GM12801 (cell line): Measurements from ENCODE around the gene CD27.

Experiments used
- CTCF ChIP-seq: IDR thresholded peaks from one replicate; pipeline ENCODE4 v1.5.1; 2011; ENCODE audit warnings: control low read depth; ENCODE audit not compliant: insufficient read length; ENCODE audit errors: extremely low read depth

Gene CD27

GRCh38 chr12:6452245-6452943 lies 7.6 kb downstream of the CD27 start:
- TF ChIP-seq CTCF = no peak

- TF ChIP-seq CTCF = no peak
These were observed 8.3 kb downstream of the CD27 start for GRCh38 chr12:6452944-6453630.

GRCh38 chr12:6457220-6457945 lies 12.6 kb downstream of the CD27 start:
- no peak for TF ChIP-seq CTCF

- TF ChIP-seq CTCF = no peak
These were observed 13.7 kb downstream of the CD27 start for GRCh38 chr12:6458281-6459003.

GRCh38 chr12:6459004-6459337 lies 14.2 kb downstream of the CD27 start:
- TF ChIP-seq CTCF = no peak

GRCh38 chr12:6460751-6461371 lies 16.1 kb downstream of the CD27 start:
- TF ChIP-seq CTCF = no peak
